ENCODE results near the gene DDX56.

DNA sequence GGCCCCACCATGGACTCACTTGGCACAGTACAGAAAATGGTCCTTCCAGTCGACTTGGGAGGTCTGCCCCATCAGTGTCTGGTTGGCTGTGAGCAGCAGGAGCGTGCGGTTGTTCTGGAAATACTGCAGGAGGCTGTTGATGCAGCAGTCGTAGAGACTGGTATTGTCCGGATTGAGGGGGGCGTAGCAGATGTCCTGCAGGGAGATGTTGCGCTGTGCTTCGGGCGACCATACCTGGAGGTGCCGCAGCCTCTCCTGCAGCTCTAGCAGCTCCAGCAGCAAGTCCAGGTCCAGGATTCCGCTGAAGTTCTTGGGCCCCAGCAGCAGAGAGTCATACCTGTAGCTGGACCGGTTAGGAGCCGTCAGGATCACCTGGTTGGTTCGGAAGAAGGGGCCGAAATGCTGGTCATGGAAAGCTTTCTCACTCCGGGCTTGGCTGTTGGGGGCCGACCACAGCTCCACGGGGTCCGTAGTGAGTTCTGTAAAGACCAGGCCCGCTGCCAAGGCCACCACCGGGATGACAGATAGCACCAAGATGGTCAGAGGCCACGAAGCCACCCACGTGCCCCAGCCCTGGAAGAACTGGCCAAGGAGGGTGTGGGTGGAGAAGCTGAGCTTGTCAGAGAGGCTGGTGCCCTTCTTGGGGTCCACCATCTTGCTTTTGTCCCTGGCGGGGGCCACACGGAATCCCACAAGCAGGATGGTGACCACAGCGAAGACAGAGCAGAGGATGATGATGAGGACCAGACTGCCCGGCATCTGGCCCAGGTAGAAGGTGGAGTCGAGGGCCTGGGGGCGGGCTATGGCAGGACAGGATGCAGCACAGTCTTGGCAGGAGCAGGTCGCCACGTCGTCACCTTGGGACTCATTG, 34.7 kb downstream of the DDX56 start:
- no peak for TF ChIP-seq JAZF1 (CRISPR knock-in tag; IDR thresholded peaks at IDR 0.05)
- TF ChIP-seq, protein P1, sequence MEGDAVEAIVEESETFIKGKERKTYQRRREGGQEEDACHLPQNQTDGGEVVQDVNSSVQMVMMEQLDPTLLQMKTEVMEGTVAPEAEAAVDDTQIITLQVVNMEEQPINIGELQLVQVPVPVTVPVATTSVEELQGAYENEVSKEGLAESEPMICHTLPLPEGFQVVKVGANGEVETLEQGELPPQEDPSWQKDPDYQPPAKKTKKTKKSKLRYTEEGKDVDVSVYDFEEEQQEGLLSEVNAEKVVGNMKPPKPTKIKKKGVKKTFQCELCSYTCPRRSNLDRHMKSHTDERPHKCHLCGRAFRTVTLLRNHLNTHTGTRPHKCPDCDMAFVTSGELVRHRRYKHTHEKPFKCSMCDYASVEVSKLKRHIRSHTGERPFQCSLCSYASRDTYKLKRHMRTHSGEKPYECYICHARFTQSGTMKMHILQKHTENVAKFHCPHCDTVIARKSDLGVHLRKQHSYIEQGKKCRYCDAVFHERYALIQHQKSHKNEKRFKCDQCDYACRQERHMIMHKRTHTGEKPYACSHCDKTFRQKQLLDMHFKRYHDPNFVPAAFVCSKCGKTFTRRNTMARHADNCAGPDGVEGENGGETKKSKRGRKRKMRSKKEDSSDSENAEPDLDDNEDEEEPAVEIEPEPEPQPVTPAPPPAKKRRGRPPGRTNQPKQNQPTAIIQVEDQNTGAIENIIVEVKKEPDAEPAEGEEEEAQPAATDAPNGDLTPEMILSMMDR (IDR thresholded peaks at IDR 0.05): no peak
- TF ChIP-seq, protein P2, sequence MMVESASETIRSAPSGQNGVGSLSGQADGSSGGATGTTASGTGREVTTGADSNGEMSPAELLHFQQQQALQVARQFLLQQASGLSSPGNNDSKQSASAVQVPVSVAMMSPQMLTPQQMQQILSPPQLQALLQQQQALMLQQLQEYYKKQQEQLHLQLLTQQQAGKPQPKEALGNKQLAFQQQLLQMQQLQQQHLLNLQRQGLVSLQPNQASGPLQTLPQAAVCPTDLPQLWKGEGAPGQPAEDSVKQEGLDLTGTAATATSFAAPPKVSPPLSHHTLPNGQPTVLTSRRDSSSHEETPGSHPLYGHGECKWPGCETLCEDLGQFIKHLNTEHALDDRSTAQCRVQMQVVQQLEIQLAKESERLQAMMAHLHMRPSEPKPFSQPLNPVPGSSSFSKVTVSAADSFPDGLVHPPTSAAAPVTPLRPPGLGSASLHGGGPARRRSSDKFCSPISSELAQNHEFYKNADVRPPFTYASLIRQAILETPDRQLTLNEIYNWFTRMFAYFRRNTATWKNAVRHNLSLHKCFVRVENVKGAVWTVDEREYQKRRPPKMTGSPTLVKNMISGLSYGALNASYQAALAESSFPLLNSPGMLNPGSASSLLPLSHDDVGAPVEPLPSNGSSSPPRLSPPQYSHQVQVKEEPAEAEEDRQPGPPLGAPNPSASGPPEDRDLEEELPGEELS (CRISPR knock-in tag; IDR thresholded peaks at IDR 0.05): no peak
- TF ChIP-seq MXD4 (CRISPR knock-in tag; IDR thresholded peaks at IDR 0.05; ENCODE audit: borderline replicate concordance): no peak
- TF ChIP-seq ZNF121 (CRISPR knock-in tag; IDR thresholded peaks at IDR 0.05): no peak
- no peak for TF ChIP-seq ESRRA (CRISPR knock-in tag; IDR thresholded peaks at IDR 0.05; ENCODE audit: borderline replicate concordance)
- TF ChIP-seq SMAD4 (CRISPR knock-in tag; IDR thresholded peaks at IDR 0.05): no peak
- TF ChIP-seq IRF1 (CRISPR knock-in tag; IDR thresholded peaks at IDR 0.05): no peak
- TF ChIP-seq NR2C2 (CRISPR knock-in tag; IDR thresholded peaks at IDR 0.05): no peak
- no peak for TF ChIP-seq CREM (CRISPR knock-in tag; IDR thresholded peaks at IDR 0.05)
- TF ChIP-seq, protein P3, sequence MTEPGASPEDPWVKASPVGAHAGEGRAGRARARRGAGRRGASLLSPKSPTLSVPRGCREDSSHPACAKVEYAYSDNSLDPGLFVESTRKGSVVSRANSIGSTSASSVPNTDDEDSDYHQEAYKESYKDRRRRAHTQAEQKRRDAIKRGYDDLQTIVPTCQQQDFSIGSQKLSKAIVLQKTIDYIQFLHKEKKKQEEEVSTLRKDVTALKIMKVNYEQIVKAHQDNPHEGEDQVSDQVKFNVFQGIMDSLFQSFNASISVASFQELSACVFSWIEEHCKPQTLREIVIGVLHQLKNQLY (CRISPR knock-in tag; IDR thresholded peaks at IDR 0.05): no peak
- TF ChIP-seq, protein P4, sequence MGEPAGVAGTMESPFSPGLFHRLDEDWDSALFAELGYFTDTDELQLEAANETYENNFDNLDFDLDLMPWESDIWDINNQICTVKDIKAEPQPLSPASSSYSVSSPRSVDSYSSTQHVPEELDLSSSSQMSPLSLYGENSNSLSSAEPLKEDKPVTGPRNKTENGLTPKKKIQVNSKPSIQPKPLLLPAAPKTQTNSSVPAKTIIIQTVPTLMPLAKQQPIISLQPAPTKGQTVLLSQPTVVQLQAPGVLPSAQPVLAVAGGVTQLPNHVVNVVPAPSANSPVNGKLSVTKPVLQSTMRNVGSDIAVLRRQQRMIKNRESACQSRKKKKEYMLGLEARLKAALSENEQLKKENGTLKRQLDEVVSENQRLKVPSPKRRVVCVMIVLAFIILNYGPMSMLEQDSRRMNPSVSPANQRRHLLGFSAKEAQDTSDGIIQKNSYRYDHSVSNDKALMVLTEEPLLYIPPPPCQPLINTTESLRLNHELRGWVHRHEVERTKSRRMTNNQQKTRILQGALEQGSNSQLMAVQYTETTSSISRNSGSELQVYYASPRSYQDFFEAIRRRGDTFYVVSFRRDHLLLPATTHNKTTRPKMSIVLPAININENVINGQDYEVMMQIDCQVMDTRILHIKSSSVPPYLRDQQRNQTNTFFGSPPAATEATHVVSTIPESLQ (CRISPR knock-in tag; IDR thresholded peaks at IDR 0.05): no peak
- TF ChIP-seq TCF7 (CRISPR knock-in tag; IDR thresholded peaks at IDR 0.05; ENCODE audit: low read depth): no peak
- TF ChIP-seq TEAD1 (CRISPR knock-in tag; IDR thresholded peaks at IDR 0.05): no peak

All from WTC11 (cell line).